ENCODE results near the gene SYT8.

- TF ChIP-seq CTCF (IDR thresholded peaks at IDR 0.05; ENCODE audit: low read length), result no peak
- no peak for TF ChIP-seq EZH2 (IDR thresholded peaks at IDR 0.05; ENCODE audit: borderline replicate concordance, low read length)
Measured at GRCh38 chr11:1831338-1832210, 3.2 kb upstream of the SYT8 start.

All from OCI-LY1 (cell line).